ENCODE results near the gene USP3. TPM values are rescaled to one million over a fixed set of nuclear protein-coding genes. Genes with fewer than 3 reads are reported as not detected.

The USP3 gene
- total and polyA plus RNA-seq, 2 of the 13 experiments (the other 11 are each of a cell fraction or from before 2014, with no cell fraction given): 14.3 to 61.2 TPM

GRCh38 chr15:63539521-63539920 is 35.1 kb downstream of the USP3 start (continued):
- TF ChIP-seq NFE2L1 (CRISPR knock-in tag; IDR thresholded peaks at IDR 0.05; ENCODE audit: borderline replicate concordance): no peak
- TF ChIP-seq RARA (CRISPR knock-in tag; IDR thresholded peaks at IDR 0.05): no peak
- no peak for TF ChIP-seq HMGXB4 (CRISPR knock-in tag; IDR thresholded peaks at IDR 0.05; ENCODE audit: borderline replicate concordance in 1 of 2, low read depth in 1 of 2)
- no peak for TF ChIP-seq KLF13 (CRISPR knock-in tag; IDR thresholded peaks at IDR 0.05)
- no peak for TF ChIP-seq ZFAT (CRISPR knock-in tag; conservative IDR thresholded peaks at IDR 0.05)

- FAIRE-seq (no peak), ATAC-seq (no peak), DNase-seq (ENCODE audit: low spot score) (no peak)
- no peaks in the 10 kb centered on the region for H4K20me1 ChIP-seq (ENCODE audit: insufficient read depth, low read length)
- no peak overlapping the region for H3K4me3 ChIP-seq (replicated peaks in 1 of 3; ENCODE audit: insufficient read depth in 1 of 3, low read depth in 2 of 3, low read length in 3 of 3)
- in situ Hi-C loops (cut with HindIII; ENCODE audit: extremely low pct_ligation_motif_present, low pct_unique_long_range_greater_than_20kb): no loop called here
- no peak overlapping the region for H3K27ac ChIP-seq (ENCODE audit: extremely low read length, insufficient read depth, low read length)
- CTCF ChIA-PET (ENCODE audit: low intra/inter-chr PET ratio, low total read pairs): no interaction called here
- no peak for TF ChIP-seq ZSCAN20 (CRISPR knock-in tag; IDR thresholded peaks at IDR 0.05; ENCODE audit: borderline replicate concordance)
- TF ChIP-seq ZNF180 (CRISPR knock-in tag; IDR thresholded peaks at IDR 0.05; ENCODE audit: borderline replicate concordance, low read depth): no peak
- TF ChIP-seq TAF1 (CRISPR knock-in tag; IDR thresholded peaks at IDR 0.05): no peak
- no peak for TF ChIP-seq ARHGAP35 (CRISPR knock-in tag; IDR thresholded peaks at IDR 0.05; ENCODE audit: borderline replicate concordance)
- no peak for TF ChIP-seq ZNF234 (CRISPR knock-in tag; conservative IDR thresholded peaks at IDR 0.05)
- TF ChIP-seq SNAPC2 (CRISPR knock-in tag; IDR thresholded peaks at IDR 0.05): no peak
- no peak for TF ChIP-seq SMC3 (IDR thresholded peaks at IDR 0.05; ENCODE audit: low read length)
- no TSS peak for BruUV-seq (replicated peaks)
- no peak overlapping the region for H2AFZ ChIP-seq (ENCODE audit: low read length)
- peaks cover 13% of the 10 kb centered on the region for H3K4me1 ChIP-seq (ENCODE audit: insufficient read depth, low read length)
- intact Hi-C loops (cut with micrococcal nuclease; ENCODE audit: unreplicated experiment): no loop called here
- peaks cover 0 to 16% of the 10 kb centered on the region in 2 experiments; a peak in 2 of 5 replicates for H3K36me3 ChIP-seq (replicated peaks in 1 of 2; ENCODE audit: control insufficient read depth in 1 of 2, insufficient read depth in 2 of 2, low read length in 2 of 2)
- no peak overlapping the region for H3K4me2 ChIP-seq (ENCODE audit: low read depth, low read length)
- no peak overlapping the region for H3K9ac ChIP-seq (ENCODE audit: insufficient read depth, low read depth, low read length)
- no peaks in the 10 kb centered on the region for H3K27me3 ChIP-seq (ENCODE audit: control insufficient read depth in 1 of 2, insufficient read depth in 2 of 2, low read length in 2 of 2)
- no peaks in the 10 kb centered on the region for H3K9me3 ChIP-seq (ENCODE audit: low read length)
- POLR2A ChIA-PET: no interaction called here
- peaks cover 65% of the 10 kb centered on the region for H3K79me2 ChIP-seq (ENCODE audit: insufficient read depth, low read length)
Observed at GRCh38 chr15:63539998-63540397, 35.6 kb downstream of the USP3 start.

Measured in HepG2 (cell line).